HG03060 (cell line): ENCODE measurements around the gene PROCA1.

ENCODE experiments used
- ATAC-seq: cut with Tn5 transposase; IDR thresholded peaks from one replicate; pipeline ENCODE4 v1.9.1; 2021; ENCODE audit warnings: low read depth, moderate number of reproducible peaks; ENCODE audit not compliant: unreplicated experiment

The PROCA1 gene, protein sequence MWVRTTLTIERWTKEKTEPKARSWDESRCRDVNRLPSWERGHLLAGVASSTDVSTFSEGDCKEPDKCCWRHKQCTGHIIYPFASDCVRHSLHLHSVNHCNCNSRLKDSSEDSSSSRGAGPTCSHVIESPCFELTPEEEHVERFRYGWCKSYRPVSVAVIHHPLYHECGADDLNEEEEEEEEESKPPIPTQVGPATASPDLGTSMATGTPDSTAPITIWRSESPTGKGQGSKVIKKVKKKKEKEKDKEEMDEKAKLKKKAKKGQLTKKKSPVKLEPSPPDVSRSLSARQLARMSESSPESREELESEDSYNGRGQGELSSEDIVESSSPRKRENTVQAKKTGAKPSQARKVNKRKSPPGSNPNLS

DNA sequence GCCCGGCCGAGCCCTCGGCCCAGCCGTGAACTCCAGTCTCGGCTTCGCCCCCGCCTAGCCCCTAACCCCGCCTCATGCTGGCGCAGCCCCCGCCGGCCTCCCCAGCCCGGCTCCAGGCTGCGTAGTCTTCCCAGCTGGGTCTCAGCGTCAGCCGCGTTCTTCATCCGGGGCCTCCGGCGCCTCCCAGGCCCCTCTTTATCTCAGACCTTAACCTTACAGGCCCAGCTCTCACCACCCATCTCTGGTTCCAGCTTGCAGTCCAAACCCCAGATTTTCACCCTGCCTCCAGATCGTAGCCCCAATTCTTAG is at the start of gene PROCA1:
PROCA1 (minus strand) TSS at position 166 of the 309 bp plus-strand sequence. CDS start 228 bp downstream, outside the sequence.
- no peak for ATAC-seq

DNA sequence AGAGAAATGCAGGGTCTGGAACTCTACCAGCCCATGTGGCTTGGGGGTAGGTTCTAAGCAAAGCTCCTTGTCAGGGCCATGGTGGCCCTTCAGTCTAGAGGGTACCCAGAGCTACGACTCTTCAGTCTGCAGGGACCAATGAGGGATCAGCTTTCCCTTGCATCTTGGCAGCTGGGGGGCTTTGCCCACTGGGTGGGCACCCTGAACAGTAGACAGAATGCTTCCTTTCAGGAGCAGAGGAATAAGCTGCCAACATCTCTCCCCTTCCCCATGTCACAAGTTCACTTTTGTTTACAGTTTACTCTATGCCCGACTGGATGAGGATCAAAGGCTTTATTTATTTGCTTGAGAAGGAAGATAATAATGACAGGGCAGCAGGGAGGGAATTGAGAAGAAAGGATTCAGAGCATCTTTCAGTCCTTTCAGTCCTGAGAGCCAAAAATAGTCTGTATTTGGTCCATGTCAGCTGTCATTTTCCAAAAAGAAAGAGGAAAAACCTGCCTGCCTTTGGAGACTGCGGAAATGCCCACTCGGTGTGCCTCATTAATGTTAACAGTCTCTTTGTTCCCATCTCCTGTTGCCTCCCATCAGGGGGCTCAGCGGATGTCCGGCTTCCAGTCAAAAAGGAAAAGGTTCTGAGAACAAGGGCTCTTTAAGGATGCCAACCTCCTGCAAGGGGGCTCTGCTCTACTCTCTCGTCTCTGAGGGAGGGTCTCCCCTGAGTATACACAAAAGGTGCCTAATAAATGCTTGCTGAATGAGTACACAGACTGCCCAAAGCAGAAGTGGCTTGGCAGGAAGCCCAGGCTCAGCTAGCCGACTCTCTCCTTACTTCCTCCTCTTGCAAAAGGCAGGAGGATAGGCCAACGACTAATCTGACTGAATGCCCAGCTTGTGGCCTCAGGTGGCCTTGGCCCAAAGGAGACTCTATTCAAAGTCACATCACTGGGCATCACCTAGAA is 49.2 kb upstream of the PROCA1 start:
- ATAC-seq = no peak

DNA sequence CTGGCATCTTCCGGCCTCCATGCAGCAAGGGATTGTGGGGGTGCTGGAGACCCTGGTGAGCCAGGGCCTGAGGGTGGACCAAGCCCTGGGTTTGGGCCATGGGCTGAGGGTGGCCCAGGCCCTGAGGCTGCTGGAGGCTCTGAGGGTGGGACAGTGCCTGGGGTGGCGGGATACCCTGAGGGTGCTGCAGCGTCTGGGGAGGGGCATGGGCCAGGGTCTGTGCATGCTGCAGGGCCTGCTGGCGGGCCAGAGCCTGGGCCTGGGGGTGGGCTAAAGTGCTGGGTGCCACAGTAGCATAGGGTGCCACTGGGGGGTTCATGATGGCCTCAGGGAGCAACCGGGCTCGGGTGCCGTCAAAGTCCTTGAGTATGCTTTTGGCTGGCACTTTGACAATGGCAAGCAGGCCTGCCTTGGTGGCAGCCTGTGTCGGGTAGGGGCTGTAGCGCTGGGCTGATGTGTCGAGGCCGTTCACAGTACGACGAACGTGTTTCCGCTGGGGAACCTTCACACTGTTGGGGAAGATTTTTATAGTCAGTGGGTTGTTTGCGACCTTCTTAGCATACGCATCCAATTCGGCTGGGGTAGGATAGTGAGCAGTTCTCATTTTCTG is 47.7 kb upstream of the PROCA1 start:
- ATAC-seq = no peak

DNA sequence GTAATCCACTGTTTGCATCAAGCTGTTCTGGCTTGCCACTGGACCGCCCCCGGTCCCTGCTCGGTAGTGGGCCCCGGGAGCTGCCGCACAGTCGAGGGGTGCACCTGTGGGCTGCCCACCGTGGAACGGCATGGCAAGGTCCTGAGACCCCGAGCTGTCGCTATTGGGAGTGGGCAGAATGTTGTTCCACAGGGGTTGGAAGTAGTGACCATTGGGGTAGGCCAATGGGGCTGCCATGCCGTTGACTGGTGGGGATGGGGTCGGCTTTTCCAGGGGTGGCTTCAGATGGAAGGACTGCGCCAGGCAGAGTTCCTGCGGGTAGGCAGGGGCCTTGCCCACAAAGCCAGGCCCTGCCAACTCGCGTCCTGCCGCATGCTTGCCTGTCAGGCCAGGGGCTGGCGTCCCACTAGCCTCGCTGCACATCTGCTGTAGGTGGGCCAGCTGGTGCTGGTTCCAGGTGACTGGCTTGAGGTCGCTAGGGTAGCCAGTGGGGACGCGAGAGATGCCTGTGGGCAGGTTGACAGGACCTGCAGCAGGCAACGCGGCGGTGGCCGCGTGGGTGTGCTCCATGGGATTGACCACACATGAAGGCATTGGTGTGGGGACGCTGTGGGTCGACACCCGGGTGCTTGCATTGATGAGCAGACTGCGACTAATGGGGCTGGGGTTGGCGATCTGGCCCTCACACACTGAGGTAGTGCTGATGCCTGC is 46.9 kb upstream of the PROCA1 start:
- no peak for ATAC-seq

DNA sequence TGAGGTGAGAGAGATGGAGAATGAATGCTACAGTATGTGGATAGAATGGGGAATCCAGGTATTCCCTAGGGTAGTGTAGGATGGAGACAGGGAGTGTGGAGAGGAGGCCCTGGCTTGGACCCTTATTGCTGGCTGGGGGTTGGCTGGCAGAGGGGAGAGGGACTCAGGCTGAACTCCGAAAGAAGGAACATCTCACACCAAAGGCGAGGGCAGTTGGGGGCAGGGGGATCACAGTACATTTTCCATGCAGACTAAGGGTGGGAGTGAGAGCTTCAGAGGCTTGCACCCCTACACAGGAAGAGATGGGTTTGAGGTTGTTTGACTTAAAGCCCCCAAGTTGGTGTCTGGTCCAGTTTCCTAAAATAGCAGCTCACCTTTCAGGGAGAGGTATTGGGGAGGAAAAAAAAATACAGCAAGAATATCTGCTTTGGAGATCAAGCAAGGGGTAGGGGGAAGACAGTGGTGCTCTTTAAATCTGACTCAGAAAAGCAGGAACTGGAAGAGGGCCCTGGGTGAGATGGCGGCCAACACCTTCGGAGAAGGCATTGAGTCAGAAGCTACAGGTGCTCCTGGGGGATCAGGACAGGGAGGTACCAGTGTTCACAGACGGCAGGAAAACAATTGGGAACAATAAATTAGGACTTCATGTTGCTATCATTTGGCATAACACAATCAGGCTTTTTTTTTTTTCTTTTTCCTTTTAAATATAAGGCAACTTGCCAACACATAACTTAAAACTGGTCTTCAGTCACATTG is 44.5 kb upstream of the PROCA1 start:
- ATAC-seq = no peak

DNA sequence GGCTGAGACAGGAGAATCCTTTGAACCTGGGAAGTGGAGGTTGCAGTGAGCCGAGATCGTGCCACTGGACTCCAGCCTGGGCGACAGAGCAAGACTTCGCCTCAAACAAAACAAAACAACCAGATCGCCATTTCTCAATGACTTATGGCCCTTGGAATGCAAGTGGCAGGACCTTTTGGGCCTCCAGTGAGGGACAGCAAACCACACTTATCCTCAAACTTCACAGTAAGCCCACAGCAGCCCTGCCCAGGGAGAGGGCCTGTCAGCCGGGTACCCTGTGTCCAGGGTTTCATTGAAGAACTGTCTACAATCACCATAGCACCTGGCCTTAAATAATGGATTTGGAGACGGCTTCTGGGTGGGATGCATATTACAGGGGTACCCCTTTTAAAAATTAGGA is 43.8 kb upstream of the PROCA1 start:
- ATAC-seq = no peak

DNA sequence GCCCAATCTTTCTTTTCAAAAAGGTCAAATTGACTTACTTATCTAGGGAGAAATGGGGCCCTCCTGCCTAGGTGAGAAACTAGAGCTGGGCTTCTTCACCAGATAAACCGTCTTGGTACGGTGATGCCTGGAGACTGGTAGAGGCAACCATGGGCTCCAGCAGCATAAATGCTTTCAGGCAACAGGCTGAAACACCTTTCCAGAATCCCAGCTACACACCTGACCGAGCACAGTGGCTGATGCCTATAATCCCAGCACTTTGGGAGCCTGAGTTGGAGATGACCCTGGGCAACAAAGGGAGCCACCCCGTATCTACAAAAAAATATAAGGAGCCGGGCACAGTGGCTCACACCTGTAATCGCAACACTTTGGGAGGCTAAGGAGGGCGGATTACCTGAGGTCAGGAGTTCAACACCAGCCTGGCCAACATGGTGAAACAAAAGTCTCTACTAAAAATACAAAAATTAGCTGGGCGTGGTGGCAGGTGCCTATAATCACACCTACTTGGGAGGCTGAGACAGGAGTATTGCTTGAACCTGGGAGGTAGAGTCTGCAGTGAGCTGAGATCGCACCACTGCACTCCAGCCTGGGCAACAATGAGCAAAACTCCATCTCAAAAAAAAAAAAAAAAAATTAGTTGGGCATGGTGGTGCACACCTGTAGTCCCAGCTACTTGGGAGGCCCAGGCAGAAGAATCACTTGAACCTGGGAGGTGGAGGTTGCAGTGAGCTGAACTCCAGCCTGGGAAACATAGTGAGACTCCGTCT is 40.1 kb upstream of the PROCA1 start:
- no peak for ATAC-seq

DNA sequence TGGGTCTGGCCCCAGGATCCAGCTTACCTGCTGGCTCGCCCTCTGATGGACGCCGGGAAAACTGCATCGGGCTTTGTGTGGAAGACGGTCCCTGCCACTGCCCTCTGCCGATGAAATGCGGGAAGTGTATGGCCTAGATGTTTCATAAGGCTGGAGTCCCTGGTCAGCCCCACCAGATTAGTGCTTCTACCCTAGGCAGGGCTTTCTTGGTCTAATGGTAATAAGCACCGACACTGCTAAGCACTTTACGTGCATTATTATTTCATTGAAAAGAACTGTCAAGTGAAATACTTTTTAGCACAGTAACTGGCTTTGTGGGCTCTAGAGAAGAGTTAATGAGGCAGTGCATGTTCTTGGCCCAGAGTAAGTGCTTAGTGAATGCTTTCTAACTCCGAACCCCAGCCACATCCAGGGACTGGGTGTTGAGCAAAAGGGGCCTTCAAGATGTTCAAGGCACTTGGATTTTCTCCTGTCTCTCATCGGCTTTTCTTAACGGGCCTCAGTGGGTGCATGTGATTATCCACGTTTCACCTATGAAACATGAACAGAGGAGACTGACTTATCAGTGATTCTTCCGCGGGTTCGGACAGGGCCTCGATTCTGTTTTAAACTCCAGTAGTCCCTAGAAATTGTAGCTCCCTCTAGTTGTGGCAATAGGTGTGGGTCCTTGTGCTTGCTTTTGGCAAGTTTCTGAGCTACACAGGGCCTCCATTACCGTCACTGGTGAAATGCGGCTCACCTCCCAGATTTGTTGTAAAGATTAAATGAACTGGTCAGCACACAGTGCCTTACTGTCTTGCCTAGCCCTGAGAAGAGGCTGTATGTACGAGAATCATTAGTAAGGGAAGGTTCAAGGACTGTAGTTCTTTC is 38.7 kb upstream of the PROCA1 start:
- ATAC-seq = peak; percentile 58

DNA sequence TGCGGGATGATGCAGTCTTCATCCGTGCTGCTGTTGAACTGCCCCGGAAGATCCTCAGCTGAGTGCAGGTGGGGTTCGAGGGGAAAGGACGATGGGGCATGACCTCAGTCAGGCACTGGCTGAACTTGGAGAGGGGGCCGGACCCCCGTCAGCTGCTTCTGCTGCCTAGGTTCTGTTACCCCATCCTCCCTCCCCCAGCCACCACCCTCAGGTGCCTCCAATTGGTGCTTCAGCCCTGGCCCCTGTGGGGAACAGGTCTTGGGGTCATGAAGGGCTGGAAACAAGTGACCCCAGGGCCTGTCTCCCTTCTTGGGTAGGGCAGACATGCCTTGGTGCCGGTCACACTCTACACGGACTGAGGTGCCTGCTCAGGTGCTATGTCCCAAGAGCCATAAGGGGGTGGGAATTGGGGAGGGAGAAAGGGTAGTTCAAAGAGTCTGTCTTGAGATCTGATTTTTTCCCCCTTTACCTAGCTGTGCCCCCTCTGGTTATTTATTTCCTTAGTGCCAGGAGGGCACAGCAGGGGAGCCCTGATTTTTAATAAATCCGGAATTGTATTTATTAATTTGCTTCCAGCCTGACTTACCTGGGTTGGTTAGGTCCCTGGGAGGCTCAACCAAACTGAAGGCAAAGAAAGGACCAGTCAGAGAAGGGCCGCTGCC is 38.0 kb upstream of the PROCA1 start:
- ATAC-seq = no peak

DNA sequence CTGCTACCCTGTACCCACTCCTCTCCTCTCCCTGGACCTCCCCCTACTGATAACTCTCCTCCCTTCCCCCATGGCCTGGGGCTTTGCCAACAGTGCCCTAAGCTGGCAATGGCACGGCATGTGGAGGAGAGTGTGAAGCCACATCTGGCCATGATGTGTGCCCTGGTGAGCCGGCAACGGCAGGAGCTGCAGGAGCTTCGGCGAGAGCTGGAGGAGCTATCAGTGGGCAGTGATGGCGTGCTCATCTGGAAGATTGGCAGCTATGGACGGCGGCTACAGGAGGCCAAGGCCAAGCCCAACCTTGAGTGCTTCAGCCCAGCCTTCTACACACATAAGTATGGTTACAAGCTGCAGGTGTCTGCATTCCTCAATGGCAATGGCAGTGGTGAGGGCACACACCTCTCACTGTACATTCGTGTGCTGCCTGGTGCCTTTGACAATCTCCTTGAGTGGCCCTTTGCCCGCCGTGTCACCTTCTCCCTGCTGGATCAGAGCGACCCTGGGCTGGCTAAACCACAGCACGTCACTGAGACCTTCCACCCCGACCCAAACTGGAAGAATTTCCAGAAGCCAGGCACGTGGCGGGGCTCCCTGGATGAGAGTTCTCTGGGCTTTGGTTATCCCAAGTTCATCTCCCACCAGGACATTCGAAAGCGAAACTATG is 37.3 kb upstream of the PROCA1 start:
- ATAC-seq = no peak

DNA sequence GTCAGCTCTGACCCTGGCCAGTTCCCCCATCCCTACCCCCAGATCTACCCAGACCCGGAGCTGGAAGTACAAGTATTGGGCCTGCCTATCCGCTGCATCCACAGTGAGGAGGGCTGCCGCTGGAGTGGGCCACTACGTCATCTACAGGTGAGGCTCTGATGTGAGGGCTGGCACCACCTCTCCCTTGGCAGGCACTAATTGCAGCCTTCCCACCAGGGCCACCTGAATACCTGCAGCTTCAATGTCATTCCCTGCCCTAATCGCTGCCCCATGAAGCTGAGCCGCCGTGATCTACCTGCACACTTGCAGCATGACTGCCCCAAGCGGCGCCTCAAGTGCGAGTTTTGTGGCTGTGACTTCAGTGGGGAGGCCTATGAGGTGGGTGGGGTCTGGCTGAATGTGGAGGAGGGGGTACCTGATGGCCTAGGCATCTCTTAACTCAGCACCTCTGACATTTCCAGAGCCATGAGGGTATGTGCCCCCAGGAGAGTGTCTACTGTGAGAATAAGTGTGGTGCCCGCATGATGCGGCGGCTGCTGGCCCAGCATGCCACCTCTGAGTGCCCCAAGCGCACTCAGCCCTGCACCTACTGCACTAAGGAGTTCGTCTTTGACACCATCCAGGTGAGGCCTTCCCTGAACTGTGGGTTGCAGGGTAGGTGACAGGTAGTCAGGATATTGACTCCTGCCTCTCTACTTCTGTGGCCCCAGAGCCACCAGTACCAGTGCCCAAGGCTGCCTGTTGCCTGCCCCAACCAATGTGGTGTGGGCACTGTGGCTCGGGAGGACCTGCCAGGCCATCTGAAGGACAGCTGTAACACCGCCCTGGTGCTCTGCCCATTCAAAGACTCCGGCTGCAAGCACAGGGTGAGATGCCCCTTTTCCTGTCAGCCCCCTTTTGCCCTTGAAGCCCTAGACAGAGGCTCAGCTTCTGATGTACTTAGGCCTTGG is 36.4 kb upstream of the PROCA1 start:
- no peak for ATAC-seq

DNA sequence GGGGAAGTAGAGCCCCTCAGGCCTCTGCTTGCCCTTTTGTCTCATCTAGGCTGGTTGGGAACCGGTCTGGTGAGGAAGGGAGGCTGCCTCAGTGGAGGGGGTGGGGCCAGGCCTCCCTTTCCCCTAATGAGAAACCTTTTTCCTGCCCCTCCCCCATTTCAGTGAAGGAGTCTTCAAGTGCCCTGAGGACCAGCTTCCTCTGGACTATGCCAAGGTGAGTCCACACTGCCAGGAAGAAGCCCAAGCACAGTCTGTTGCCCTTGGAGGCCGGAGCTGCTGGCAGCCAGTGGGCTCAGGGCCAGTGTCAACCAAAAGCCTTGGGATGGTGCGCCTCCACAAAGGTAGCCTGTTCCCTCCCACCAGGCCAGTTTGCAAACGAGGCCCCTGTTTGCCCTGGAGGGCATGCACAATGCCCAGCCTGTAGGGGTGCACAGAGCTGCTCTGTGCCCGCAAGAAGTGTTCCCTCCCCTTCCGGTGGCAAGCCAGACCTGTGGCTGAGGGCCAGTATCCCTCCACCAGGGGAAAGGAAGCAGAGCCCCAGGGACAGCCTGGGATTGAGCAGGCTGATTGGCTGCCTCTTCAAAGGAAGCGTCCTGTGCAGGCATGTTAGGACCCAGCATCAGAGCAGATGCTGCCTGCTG is 35.5 kb upstream of the PROCA1 start:
- no peak for ATAC-seq

DNA sequence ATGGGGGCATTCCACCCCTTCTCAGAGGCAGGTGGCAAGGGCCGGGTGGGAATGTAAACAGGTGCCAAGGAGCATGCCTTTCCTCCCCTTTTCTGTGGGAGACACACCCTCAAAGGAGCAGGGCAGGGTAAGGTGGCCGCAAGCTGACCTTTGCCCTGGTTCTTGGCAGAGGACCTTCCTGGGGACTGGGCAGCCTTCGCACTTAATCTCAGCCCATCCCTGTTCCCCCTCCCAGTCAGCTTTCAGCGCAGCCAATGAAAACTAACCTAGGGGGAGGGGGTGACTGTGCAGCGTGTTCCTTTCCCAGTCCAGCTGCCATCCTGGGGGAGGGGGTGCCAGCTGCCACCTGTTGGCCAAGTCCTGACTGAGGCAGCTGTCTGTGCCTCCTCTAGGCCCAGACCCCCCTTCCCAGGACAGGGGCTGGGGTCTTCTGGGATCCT is 34.9 kb upstream of the PROCA1 start:
- ATAC-seq = no peak

DNA sequence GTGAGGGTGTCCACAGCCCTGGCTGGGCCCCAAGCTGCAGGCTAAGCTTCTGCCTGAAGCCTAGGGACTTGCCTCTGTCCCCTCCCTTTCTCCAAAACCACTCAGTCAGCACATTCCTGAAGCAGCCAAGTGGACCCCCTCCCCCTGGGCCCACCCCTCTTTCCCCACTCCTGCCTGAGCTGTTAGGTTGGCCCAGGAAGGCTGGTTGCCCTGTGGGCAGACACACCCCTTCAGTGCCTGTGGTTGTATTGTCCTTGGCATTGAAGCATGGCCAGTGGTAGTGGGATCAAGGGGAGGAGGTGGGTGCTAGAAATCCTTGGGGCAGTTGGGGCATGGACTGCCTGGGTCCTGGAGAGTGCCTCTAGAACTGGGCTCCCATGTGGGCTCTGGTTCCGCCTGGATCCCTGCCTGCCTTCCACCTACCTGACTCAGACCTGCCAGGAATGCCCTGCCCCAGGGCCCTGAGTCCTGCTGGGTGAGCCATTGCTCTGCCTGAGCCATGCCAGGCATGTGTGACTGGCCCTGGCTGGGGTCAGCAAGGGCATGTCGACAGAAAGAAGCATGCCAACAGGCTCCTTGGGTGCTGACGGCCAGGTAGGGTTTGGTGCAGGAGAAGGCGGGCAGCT is 34.2 kb upstream of the PROCA1 start:
- no peak for ATAC-seq
